Jurkat, Clone E6-1 (cell line): ENCODE data around the gene SLC22A4.

ENCODE experiments used
- DNase-seq: peaks from one replicate; pipeline ENCODE4 v3.0.0-alpha.2; 2011; ENCODE audit warnings: low read depth, low spot score
- H3K4me3 ChIP-seq: 2 replicates; pipeline ENCODE4 v1.5.1; 2011; ENCODE audit warnings: mild to moderate bottlenecking, low read length, control low read depth, moderate library complexity

The SLC22A4 gene

DNA sequence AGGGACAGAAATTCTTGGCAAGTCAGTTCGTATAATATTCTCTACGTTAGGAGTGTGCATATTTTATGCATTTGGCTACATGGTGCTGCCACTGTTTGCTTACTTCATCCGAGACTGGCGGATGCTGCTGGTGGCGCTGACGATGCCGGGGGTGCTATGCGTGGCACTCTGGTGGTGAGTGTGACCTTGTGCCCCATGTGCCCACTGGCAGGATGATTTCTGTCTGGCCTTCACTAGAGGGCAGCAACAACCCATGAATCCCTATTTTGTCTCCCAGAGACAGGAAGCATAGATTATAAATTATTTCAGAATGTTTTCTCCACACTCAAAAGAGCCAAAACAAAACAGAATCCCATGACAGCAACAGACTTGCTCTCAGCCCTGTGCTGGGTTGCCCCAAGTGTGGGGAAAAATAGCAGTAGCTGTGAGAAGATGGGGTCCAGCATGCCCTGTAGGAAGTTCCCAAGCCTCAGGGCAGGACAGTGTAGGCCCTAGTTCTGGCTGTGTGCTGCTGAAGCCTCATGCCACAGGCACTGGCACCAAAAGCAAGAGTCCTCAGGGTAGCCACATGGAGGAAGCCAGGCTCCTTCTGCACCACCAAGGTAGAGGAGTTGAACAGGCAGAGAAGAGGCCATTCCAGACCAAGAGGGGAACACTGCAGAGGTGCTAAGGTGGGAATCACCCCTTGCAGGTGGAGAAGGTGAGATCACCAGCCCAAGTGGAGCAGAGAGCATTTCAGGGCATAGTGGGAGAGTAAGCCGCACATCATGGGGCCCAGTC is 91.3 kb downstream of the SLC22A4 start:
- H3K4me3 ChIP-seq, result no peak overlapping the region
- peak; percentile 68 for DNase-seq

- no peak overlapping the region for H3K4me3 ChIP-seq
- peak; percentile 76 for DNase-seq
Observed at GRCh38 chr5:132386644-132387286, 92.6 kb downstream of the SLC22A4 start.

- no peak overlapping the region for H3K4me3 ChIP-seq
- DNase-seq, result no peak
Observed at GRCh38 chr5:132387640-132388117, 93.5 kb downstream of the SLC22A4 start.

DNA sequence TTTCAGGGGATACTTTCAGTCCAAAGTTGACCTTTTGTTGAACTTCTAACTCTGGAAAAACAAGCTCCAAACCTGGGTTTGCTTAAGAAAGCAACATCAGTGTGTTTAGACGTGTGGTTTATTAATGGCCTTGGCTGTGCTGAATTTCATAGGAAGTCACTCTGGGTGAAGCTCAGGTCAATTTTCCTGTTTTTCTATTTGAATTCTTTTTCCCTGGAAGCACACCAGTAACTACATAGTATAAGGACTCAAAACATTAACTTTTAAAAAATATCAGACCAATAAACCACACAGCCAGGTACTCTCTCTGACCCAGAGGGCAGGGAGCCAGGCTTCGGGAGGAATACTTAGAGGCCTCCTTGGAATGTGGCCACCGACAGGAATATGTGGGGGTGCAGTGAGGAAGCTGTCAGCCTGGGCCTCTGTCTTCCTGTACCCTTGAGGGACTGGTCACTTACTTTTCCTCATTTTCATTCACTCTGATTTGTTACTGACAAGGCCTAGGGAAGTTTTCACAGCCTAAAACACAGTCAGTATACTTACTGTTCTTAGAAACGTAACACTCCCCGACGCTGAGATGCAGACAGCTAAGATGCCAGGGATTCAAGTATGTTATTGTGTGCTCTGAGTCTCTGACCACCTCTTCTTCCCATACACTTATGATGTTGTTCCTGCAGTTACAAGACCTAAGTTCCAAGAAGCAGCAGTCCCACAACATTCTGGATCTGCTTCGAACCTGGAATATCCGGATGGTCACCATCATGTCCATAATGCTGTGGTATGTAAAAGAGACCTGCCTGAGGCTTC is 94.3 kb downstream of the SLC22A4 start:
- DNase-seq, result no peak
- H3K4me3 ChIP-seq, result no peak overlapping the region

GRCh38 chr5:132389051-132389331 is 94.8 kb downstream of the SLC22A4 start:
- no peak overlapping the region for H3K4me3 ChIP-seq
- DNase-seq, result no peak

- no peak for DNase-seq
- no peak overlapping the region for H3K4me3 ChIP-seq
Observed at GRCh38 chr5:132389585-132390286, 95.5 kb downstream of the SLC22A4 start.

GRCh38 chr5:132391247-132391646 is 97.1 kb downstream of the SLC22A4 start:
- no peak overlapping the region for H3K4me3 ChIP-seq
- no peak for DNase-seq

GRCh38 chr5:132391870-132392269 is 97.7 kb downstream of the SLC22A4 start:
- DNase-seq, result no peak
- no peak overlapping the region for H3K4me3 ChIP-seq

GRCh38 chr5:132392411-132392810 is 98.2 kb downstream of the SLC22A4 start:
- DNase-seq, result no peak
- no peak overlapping the region for H3K4me3 ChIP-seq

- no peak overlapping the region for H3K4me3 ChIP-seq
- no peak for DNase-seq
Observed at GRCh38 chr5:132392978-132393825, 99.0 kb downstream of the SLC22A4 start.
